GM04504 (cell line): Measurements from ENCODE around the gene CPO.
A peak's percentile ranks its signal among the peaks of the same experiment; 100 is the strongest.

ENCODE experiments used
- DNase-seq: peaks from one replicate; pipeline ENCODE4 v3.0.0-alpha.2; 2012; ENCODE audit warnings: low read depth

Gene CPO

DNA sequence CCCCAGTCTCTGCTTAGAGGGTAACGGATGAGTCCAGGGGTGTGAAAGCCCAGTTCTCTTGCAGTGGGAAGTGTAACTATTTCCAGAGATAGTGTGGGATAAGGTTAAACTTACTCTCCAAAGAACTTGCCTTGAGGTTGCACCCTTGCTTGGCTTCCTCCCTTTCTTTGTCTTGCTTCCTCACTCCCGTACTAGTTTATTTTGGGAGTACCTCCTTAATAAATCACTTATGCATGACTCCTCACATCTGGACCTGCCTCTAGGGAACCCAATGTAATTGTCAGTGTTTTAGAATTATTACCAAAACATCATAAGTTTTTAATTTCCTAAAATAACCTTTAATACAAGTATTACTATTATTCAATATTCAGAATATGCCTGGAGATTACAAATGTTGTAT, 35.2 kb downstream of the CPO start:
- DNase-seq, result no peak

DNA sequence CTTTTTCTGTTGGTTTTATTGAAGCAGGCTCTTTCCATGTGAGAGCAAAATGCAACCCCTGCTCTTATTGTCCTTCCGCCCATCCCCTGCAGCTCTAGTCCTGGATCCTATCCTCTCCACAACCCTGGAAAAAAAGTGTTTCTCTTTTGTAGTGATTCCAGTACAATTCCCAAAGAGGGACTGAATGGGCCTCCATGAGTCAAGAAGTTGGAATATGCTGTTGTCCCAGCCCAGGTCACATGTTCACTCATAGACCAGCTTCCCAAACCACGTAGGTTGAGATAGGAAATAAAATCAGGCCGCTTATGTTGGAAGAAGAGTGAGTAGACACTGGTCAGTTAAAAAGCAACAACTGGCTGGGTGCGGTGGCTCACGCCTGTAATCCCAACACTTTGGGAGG, 39.4 kb downstream of the CPO start:
- no peak for DNase-seq

DNA sequence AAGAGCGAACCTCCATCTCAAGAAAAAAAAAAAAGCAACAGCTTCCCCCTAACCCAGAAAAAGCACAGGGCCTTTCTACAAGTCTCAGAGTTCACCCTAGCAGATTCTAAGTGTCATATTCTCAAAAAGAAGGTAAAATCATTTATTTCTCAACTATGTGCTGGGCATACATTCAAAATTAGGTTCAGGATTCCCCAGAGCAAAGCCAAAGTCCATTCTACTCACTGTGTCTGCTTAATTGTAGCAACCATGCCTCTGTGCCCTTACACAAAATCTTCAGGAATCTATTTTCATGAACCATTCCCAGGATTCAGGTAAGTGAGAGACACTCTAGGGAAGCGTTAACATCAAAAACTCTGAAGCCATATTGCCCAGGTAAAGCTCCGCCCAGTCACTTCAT, 40.0 kb downstream of the CPO start:
- no peak for DNase-seq

DNA sequence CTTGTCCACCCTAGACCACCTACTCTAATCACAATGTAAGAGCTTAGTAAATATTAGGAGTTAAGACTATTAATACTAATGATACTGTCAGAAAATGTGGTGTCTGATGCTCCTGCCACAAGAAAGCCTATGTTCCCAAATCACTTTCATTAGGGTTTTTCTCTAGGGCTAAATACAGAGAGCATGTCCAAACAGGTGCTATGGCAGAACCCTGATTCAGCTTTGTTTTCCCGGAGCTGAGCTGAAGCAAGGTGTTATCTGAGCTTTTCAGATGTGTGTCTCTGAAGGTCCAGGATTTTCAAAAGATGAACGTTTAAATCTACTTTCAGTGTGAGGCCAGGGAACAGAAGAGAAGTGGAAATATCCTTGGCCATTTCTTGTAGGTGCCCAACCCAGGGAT, 40.6 kb downstream of the CPO start:
- DNase-seq, result no peak

DNA sequence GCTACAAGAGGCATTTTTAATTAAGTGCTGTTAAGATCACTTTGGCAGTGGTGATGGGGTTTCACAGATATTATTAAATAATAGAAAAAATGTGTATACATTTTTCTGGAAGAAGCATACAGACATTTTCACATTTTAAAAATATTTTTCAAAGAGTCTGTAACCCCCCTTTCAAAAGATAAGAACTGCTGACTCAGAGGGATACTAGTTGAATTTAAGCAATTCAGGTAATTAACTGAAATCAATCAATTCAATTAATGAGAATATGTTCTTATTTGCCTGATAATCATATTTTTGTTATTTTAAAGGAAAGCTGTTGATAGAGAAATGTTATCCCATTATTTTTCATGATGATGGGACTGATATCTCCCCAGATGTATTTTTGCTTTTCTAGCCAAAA, 41.1 kb downstream of the CPO start:
- no peak for DNase-seq

DNA sequence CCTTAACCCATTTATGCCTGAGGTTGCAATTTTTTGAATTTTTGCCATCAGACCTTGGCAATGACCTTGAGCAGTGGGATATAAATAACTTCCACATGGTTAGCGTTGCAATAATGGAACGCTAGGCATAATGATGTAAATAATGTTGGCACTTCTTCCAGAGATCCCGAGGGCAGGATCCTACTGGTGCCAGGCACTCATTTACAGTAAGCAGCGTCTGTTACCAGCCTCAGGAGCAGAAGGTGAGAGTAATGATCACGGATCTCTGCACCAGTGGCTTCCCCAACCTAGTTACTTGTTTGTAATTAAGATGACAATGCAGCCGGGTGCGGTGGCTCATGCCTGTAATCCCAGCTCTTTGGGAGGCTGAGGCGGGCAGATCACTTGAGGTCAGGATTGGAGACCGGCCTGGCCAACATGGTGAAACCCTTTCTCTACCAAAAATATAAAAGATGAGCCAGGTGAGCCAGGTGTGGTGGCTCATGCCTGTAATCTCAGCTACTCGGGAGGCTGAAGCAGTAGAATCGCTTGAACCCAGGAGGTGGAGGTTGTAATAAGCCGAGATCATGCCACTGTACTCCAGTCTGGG, 41.9 kb downstream of the CPO start:
- no peak for DNase-seq

DNA sequence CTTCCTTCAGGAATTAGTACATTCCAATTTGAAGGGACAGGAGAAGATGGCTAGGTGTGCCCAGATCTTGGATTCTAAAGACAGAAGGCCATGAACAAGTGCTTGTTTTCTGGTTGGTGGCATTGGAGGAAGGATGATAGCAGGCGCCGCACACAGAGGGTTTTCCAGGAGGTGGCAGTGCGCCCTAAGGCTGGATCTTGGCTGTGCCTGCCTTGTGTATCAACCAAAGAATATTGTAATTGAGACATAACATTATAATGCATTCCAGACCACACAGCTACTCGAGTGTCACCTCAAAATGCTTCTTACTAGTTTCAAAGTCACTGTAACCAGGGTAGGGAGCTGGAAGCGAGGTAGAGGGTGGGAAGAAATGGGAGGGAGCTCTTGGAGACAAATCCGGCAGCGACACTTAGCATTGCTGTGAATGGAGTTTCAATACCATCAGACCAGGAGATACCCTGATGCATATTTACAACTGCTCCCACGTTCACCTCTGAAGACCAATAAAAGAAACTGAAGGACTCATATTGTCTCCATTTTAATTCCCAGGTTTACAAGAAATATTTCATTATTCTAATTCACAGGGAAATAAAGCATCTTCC, 42.5 kb downstream of the CPO start:
- DNase-seq, result peak; percentile 58

DNA sequence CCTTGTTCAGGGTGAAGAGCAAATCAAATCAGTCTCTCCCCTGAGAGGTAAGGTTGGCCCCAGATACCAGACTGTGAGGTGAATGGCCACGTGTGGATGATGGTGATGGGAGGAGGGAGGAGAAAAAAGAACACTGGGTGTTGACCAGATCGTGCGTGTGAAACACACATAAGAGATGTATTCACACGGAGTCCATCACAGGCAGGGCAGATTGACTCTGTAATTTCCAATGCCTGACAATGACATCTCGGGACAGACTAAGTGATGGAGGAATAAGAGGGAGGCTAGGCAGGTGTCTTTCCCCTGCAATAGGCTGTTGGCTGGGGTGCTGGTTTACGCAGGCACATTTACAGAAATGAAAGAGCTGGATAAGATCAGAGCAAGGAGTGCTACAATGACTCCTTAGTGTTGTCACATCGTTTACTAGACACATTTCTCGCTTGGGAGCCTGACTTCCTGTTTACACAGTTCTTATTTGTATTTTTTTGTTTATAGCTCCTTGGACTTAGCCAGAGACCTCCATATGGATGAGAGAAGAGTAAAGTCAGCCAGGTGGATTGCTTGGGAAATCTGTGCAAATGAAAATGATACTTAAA, 43.1 kb downstream of the CPO start:
- no peak for DNase-seq

DNA sequence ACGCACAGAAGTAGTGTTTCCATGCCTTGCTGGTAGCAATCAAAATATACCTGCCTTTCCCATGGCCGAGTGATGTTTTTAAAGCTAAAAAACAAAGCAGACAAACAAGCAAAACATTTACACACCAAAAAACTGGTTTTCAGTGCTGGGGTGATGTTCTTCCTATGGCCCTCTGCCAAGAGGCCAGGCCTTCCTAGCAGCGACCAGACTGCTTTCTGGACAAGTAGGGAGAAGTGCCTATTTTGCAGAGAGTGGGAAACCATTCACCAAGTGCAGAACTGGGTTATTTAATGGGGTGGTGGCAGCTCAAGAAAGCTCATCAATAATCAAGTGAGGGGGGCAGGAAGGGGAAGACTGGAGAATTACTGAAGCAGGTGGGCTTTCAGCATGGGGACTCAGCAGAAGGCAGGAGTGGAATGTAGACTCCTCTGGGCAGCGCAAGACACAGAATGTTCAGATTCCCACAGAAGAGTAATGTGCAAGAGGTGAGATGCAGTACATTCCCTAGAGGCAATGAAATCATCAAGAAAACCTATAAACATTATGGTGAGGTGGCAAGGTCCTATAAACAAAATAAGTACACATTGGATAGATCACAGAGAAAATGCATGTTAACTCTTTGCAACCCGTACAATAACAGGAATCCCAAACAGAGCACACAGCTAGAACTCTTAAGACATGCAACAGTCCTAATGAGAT, 44.0 kb downstream of the CPO start:
- DNase-seq, result no peak

DNA sequence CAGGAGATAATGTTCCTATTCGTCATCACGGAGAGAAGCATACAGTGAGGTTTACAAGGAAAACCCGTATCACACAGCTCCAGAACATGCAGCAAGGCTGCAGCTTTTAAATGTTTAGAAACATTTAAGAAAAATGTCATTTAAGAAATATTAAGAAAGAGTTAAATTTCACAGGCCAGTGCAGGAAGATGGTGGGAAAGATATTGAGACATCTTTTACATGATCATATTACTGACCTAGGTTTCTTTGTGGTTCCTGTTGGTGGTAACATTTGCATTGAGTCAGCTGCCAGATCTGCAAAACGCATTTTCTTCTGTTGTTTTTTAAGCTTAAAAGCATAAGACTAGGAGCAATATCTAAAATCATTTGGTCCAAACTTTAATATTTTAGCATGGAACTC, 44.9 kb downstream of the CPO start:
- no peak for DNase-seq

DNA sequence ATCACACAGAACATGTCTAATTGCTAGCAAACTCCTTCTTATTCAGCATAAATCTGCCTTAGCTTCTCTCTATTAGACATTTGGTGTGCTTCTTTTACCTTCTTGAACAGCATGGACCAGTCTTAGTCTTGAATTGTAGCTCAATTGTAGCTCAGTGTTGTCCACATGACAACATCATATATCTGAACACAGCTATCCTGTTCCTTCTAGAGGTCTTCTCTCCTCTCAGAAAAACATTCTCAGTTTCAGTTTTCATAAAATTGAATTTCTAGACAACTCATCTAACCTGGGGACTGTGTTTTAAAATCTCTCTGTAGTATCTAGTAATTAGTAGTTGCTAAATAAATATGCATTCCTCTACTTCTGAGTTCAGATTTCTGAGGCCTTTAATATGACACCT, 47.6 kb downstream of the CPO start:
- no peak for DNase-seq

DNA sequence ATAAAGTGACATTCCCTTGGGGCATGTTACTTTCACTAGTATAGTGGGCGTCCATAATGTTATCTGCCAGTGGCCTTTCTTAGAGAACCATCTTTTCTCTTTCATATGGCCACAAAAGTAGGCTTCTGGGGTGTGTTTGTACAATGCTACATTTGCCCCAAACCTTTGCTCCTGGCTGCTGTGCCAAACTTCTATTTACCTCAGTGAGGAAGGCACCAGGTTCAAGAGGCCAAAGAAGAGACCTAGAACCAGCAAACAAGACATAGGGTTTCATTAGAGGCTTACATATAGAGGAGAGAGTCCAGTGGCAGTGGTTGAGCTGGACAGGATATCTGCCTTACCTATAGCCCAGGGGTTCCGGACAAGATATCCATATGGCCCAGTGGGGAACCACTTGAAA, 48.5 kb downstream of the CPO start:
- DNase-seq, result no peak

DNA sequence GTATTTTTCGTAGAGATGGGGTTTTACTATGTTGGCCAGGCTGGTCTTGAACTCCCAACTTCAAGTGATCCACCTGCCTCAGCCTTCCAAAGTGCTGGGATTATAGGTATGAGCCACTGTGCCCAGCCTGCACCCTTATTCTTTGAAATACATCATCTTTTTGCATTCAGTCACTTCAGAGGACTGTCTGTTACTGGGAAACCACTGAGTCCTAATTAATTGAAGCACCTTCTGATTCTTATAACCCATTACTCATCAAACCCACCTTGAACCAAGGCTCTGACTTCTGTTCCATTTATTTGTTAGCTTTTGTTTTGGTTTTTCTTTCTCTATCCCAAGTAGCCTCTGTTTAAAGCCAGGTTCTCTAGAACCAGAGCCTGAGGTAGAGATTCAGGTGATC, 49.6 kb downstream of the CPO start:
- DNase-seq, result no peak

DNA sequence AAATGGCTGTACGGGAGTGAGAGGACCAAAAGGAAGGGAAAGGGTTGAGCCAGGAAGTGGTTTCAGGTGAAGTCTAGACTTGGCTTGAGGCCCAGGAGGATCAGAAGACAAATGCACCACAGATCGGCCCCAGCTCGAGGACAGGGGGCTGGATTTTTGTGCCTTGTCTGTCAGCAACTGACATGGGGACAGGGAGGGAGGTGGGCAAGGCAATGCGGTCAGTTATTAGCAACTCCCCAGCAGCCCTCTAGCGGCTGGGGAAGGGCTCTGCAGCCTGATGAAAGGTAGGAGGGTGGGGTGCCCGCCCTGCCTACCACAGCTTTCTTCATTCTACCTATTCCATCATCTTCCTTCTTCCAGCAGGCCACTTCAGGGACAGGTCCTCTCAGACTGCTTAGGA, 50.0 kb downstream of the CPO start:
- no peak for DNase-seq

DNA sequence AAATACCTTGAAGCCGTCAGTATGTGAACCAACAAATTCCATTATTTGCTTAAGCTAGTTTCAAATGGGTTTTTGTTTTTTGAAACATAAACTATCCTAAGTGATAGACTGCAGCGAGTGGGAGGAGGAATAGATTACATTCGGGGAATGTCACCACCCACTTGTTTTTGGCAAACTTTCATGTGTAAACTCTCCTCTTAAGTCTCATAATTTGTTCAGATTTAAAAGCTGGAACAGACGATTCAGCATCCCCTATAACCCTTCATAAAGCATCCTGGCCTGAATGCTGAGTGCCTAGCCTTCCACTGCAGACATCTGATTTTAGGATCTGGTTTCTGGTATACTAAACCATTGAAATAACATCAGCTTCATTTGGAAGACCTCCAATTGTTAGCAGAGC, 51.0 kb downstream of the CPO start:
- no peak for DNase-seq

DNA sequence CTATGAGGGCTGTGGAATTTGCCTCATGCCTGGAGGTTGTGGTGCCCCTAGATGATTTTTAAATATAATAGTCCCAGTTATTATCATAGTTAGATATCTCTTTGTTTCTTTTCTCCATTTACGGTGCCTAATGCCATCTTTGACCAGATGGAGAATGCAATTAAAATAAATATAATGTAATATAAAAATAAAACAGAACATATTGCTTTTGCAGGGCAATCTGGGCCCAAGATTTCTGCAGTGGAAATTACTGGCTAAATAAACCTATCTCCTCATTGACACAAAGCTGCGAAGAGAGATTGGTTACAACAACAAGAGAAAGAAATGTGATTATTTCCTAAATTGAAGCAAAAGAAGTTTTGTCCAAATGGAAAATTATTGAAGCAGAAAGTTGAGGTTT, 51.8 kb downstream of the CPO start:
- no peak for DNase-seq

DNA sequence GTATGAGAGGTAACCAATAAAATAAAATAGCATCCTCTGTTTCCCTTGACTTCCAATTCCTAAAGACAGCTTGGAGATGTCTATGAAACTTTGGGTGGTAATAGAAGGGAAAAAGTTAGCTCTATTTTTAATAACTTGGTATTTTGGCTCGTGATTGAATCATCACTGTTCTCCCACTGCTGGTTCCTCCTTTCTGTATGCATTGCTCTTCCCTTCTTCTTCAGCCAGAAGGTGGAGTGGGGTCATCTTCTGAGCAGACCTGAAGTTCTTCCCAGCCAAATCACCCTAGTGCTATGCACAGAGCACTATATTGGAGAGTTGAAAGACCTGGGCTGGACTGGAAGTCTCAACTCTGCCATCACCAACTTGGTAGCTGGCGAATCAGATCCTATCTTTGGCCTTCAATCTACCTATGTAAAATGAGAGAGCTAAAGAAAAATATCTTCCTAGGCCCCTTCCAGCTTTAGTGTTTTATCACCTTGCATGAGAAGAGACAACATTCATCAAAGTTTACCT, 54.1 kb downstream of the CPO start:
- no peak for DNase-seq

DNA sequence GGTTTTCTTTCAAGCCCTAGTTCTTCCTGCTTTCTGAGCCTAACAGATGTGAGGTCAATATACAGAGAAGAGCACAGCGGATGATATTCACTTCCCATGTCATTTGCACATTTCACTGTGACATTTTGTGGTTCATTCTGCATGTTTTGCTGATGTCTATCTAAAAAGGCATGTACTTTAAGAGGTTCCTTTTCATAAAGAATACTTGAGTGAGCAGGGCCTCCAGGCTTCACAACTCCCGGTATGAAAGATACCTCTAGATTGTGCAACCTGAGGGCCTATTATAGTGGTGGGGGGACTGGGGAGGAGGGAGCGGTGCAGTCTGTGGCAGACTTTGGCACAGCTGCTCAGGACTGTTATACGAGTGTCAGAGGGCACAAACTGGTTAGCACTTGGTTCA, 54.6 kb downstream of the CPO start:
- DNase-seq, result no peak

DNA sequence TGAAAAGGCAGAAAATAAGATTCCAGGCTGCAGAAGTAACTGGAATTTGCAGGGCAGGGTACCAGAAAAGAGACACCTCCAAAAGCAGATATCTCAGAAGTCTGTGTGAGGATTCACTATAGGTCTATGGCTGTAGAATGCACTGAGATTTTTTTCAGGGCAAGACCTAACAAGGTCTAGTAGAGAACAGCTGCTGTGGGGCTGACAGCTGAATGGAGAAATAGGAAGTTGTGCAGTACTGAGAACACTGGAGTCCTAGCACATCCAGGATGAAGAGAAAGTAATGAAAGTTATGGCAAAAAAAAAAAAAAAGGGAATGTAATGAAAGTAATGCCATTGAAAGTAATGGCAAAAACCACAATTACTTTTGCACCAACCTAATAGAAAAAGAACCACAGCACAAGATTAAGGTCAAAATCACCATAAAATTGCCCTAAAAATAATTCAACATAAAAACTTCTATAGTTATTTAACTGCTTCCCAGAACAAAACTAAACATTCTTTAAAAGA, 57.3 kb downstream of the CPO start:
- DNase-seq, result no peak

DNA sequence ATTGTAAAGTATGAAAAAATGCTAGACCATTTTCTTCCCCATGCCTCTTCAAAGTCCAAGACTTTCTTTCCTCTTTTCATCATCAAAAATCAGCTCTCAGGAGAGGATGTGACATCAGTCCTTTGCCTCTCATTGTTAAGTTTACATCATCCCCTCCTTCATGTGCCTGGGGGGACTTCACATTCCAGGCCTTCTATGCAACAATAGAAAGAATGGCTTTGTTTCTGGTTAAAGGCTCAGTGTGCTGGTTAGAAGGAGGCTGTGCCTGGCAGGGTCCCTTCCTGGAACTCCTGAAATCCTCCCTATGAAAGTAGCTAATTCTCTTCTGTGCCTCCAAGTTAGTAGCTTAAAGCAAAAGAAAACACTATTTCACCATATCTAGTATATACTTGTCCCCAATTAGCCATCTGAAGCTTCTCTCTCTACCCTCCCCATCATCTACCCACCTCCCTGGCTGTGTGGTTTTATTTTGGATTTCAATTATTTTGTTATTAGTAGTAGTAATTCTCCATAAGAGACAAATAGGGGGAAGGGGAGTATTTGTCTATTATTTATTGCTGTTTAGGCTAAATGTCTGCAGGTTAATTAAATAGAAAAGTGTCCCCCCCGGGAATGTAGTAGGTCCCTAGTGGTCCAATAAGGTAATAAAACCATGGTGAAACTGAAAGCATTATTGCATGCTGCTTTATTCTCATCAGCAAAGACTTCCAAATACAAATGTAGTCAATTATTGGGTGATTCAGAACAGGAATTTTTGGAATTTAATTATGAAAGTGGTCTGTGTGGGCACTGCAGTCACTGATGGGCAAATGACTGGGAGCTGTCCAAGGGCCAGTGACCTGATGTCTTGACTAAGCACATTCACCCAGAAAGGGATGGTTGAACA, 69.0 kb downstream of the CPO start:
- no peak for DNase-seq

DNA sequence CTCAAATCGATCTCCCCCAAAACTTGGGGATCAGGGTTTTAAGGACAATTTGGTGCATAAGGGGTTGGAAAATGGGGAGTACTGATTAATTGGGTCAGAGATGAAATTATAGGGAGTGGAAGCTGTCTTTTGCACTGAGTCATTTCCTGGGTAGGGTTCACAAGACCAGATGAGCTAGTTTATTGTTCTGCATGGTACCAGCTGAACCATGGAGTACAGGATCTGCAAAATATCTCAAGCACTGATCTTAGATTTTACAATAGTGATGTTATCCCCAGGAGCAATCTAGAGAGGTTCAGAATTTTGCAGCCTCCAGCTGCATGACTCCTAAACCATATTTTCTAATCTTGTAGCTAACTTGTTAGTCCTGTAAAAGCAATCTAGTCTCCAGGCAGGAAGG, 73.1 kb downstream of the CPO start:
- no peak for DNase-seq

DNA sequence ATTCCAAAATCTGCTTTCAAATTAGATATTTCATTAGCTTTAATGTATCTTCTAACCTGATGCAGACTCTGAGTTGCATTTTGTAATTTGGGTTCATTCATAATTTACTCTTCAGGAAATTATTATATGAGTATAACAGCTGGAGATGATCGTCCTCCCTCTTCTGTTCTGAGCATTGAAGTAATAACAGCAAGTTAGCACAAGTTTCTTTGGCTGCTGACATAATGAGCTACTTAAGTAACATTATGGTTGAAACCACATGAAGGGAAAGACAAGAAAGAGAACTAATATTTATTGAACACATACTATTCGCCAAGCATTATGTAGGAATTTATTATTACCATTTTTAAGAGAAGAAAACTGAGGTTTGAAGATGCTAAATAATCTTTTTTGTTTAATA, 75.1 kb downstream of the CPO start:
- DNase-seq, result no peak
